22Rv1 (cell line): ENCODE data around the gene ZNF341.

ENCODE experiments used
- H3K27ac ChIP-seq: fragments of 450-650 bp; 2 replicates; pipeline ENCODE4 v1.5.1; 2017
- CTCF ChIP-seq: fragments of 450-650 bp; IDR thresholded peaks from 2 replicates; pipeline ENCODE4 v1.5.1; 2017; ENCODE audit warnings: mild to moderate bottlenecking
- ZFX ChIP-seq: fragments of 450-650 bp; IDR thresholded peaks from 2 replicates; pipeline ENCODE4 v1.6.1; 2017; ENCODE audit warnings: antibody characterized with exemption, borderline replicate concordance

ZNF341 gene

GRCh38 chr20:33839591-33839990 lies 107.8 kb downstream of the ZNF341 start:
- no peak overlapping the region for H3K27ac ChIP-seq

GRCh38 chr20:33840160-33840559 lies 108.4 kb downstream of the ZNF341 start:
- H3K27ac ChIP-seq: no peak overlapping the region
- TF ChIP-seq ZFX: no peak
- TF ChIP-seq CTCF: no peak

More at GRCh38 chr20:33839591-33839990, 107.8 kb downstream of the ZNF341 start:
- TF ChIP-seq CTCF (no peak), ZFX (no peak)

GRCh38 chr20:33840759-33841435 lies 109.1 kb downstream of the ZNF341 start:
- no peak overlapping the region for H3K27ac ChIP-seq

GRCh38 chr20:33841436-33841799 lies 109.6 kb downstream of the ZNF341 start:
- H3K27ac ChIP-seq: no peak overlapping the region
- no peak for TF ChIP-seq ZFX
- no peak for TF ChIP-seq CTCF

More at GRCh38 chr20:33840759-33841435, 109.1 kb downstream of the ZNF341 start:
- TF ChIP-seq CTCF (no peak), ZFX (no peak)
